ENCODE measurements around the gene APLF. TPM values are rescaled to one million over a fixed set of nuclear protein-coding genes. Genes with fewer than 3 reads are reported as not detected.
"Not testable (repeated sequence)": the region's sequence is repeated elsewhere in the genome, so short reads cannot be mapped to it uniquely, and the experiment has no call there.

The APLF gene
- total RNA-seq, 1 donor from 2014 or later = 13.5 TPM

DNA sequence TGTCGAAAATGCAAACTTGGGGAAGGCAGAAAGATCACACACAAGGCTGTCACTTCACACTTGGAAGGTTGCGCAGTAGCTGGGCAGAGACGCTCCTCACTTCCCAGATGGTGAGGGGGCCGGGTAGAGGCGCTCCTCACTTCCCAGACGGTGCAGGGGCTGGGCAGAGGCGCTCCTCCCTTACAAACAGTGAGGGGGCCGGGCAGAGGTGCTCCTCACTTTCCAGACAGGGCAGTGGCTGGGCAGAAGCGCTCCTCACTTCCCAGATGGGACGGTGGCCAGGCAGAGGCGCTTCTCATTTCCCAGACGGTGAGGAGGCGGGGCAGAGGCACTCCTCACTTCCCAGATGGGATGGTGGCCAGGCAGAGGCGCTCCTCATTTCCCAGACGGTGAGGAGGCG lies 59.6 kb downstream of the APLF start:
- DNase-seq (ENCODE audit: low spot score) = not testable (repeated sequence)

DNA sequence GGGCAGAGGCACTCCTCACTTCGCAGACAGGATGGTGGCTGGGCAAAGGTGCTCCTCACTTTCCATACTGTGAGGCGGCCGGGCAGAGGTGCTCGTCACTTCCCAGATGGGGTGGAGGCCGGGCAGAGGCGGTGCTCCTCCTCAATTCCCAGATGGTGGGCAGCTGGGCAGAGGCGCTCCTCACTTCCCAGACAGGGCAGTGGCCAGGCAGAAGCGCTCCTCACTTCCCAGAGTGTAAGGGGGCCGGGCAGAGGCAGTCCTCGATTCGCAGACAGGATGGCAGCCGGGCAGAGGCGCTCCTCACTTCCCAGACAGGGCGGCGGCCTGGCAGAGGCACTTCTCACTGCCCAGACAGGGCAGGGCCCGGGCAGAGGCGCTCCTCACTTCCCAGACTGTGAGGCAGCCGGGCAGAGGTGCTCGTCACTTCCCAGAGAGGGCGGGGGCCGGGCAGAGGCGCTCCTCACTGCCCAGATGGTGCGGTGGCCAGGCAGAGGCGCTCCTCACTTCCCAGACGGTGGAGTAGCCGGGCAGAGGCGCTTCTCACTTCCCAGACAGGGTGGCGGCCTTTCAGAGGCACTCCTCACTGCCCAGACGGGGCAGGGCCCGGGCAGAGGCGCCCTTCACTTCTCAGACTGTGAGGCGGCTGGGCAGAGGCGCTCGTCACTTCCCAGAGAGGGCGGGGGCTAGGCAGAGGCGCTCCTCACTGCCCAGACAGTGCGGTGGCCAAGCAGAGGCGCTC lies 60.1 kb downstream of the APLF start:
- DNase-seq (ENCODE audit: low spot score) = not testable (repeated sequence)

DNA sequence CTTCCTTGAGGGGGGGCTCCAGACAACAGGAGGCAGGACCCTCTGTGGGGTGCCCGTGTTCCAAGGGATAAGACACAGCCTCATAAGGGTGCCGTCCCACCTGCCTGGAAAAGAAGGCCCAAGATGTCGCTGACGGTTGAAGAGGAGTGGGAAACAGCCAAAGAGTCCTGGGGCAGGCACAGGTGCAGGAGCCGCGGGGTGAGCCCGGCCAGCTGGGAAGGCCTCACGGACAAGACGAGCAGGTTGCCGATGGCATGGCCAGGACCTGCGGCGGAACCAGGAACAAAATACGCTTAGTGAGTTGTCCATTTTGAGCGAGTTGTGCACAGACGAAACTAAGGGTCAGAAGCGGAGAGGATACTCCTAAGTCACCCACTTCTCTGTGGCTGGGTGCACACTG lies 61.8 kb downstream of the APLF start:
- not testable (repeated sequence) for DNase-seq (ENCODE audit: low spot score)

DNA sequence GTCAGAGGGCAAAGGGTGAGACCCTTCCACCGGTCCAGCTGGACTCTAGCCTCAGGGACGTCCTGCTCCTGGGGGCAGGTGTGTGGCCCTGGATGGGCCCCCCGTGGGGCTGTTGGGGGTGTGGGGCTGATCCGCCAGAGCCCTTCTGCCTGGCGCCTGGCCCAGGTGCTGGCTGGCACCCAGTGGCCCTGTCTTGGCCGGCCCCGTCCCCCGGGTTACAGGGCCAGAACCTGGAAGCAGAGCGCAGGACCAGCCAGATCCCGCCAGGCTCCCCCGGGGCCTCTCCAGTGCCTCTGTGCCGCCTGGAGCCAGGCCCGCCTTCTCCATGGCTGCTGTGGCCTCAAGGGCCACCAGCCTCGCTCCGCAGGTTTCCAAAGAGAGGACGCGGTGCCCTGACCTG lies 62.3 kb downstream of the APLF start:
- not testable (repeated sequence) for DNase-seq (ENCODE audit: low spot score)

DNA sequence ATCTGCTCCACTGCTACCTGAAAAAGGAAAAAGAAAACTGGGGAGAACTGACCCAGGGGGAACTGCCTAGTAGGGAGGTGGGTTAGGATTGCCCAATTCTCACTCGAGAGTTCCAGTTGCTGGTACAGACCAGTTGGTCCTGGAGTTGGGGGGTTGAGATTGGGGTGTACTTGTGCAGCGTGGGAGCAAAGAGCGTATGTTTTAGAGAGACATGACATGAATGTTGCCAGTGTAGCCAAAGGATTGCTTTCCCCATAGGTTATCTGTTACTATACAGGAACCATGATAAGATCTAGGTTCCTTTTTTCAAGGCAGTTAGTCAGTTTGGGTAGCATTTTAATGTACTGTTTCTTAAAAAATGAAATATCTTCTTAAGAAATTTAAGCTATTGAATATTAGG lies 68.6 kb downstream of the APLF start:
- no peak for DNase-seq (ENCODE audit: low spot score)

DNA sequence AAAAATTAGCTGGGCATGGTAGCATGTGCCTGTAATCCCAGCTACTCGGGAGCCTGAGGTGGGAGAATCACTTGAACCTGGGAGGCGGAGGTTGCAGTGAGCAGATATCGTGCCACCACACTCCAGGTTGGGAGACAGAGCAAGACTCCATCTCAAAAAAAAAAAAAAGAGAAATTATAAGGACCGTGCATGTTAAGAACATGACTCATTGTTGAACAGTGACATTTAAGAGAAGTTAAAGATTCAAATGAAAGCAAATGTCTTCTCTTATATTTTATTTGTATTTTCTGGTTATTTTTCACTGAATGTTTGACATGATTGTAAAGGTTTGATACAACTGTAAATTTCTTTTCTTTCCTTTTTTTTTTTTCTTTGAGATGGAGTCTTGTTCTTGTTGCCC lies 69.6 kb downstream of the APLF start:
- DNase-seq (ENCODE audit: low spot score) = no peak

DNA sequence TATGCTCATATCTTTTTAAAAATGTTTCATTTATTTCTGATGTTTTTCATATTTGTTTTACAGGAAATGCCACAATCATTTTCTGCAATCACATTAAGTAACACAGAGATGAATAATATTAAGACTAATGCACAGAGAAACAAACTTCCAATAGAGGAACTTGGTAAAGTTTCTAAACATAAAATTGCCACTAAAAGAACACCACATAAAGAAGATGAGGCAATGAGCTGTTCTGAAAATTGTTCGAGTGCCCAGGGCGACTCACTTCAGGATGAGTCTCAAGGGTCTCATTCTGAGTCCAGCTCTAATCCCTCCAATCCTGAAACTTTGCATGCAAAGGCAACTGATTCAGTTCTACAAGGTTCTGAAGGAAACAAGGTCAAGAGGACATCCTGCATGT lies 70.4 kb downstream of the APLF start:
- no peak for DNase-seq (ENCODE audit: low spot score)

DNA sequence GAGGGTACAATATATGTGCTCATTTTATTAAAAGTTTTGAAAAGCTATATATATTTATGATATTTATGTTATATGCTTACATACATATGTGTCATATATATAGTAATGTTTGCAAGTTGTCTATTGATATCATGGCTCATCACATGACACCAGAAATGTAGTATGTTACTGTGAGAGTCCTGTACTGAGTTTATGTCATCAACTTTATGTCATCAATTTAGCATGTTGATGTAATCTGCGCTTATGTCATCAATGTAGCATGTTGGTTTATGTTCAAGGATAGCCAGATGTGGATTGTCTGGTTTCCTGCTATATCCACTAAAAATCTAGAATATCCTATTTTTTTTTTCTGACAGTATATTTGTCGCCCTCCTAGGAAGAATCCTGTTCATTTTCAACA lies 77.4 kb downstream of the APLF start:
- DNase-seq (ENCODE audit: low spot score) = no peak

DNA sequence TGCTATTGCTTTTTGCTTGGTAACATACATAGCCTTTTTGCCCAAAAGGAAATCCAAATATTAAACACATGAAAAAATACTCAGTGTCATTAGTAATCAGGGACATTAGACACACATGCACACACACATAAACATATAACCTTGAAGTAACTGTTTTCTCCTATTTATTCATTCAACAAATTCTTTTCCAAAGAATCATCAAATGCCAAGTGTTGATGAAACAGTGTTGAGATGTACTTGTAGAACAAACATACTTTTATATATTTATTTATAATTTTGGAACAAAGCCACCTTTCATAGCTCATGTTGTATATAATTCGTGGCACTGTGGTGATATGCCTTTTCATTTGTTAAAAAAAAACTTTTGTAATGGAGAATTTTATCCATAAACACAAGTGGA lies 81.0 kb downstream of the APLF start:
- DNase-seq (ENCODE audit: low spot score) = no peak

DNA sequence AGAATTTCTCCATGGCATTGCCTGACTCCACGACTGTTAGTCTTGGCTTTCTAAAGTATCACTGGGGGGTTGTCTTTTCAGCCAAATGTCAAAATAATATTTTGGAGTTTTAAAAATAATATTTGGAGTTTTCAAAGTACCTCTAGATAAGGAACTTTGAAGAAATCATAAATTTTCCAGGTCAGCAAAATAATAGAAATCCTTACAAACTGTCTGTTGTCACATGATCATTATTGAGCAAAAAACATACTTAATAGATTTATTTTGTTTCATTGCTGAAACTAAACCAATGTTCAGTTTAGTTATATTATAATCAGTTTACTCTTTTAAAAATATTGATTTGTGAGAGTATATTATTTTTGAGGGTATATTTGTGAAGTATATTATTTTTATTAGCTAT lies 85.7 kb downstream of the APLF start:
- DNase-seq (ENCODE audit: low spot score) = no peak

DNA sequence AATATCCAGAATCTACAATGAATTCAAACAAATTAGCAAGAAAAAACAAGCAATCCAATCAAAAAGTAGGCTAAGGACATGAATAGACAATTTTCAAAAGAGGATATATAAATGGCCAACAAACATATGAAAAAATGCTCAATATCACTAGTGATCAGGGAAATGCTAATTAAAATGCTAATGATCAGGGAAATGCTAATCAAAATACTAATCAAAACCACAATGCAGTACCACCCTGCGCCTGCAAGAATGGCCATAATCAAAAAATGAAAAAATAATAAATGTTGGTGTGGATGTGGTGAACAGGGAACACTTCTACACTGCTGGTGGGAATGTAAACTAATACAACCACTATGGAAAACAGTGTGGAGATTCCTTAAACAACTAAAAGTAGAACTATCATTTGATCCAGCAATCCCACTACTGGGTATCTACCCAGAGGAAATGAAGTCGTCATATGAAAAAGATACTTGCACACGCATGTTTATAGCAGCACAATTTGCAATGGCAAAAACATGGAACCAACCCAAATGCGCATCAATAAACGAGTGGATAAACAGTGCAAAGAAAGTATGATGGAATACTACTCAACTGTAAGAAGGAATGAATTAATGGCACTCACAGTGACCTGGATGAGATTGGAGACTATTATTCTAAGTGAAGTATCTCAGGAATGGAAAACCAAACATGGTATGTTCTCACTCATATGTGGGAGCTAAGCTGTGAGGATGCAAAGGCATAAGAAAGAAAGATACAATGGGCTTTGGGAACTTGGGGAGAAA lies 88.2 kb downstream of the APLF start:
- DNase-seq (ENCODE audit: low spot score) = not testable (repeated sequence)

DNA sequence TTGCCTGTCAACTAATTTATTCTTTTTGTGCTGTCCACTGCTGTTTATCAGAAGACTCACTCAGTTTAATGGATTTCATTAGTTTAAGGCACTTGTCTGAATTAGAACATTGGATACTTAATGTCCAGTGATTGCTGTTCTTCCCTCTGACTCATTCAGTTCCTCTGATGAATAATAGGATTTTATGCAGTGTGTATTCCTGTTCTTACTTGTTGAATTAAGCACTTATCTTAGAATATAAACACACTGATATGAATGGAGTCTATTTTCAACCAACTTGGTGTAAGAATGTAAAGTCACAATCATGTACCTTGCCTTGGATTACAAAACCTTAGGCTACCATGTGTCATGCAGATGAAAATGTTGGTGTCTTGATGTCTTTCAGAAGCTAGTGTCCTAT lies 89.0 kb downstream of the APLF start:
- no peak for DNase-seq (ENCODE audit: low spot score)

DNA sequence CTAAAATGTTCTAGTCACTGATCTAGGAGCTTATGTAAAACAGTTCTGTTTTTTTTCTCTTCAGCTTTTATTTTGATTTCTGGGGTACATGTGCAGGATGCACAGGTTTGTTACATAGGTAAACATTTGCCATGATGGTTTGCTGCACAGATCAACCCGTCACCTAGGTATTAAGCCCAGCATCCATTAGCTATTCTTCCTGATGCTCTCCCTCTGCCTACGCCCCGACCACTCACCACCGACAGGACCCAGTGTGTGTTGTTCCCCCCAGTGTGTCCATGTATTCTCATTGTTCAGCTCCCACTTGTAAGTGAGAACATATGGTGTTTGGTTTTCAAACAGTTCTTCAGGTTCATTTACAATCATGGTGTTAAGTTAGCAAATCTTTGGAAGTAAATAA lies 91.2 kb downstream of the APLF start:
- no peak for DNase-seq (ENCODE audit: low spot score)

DNA sequence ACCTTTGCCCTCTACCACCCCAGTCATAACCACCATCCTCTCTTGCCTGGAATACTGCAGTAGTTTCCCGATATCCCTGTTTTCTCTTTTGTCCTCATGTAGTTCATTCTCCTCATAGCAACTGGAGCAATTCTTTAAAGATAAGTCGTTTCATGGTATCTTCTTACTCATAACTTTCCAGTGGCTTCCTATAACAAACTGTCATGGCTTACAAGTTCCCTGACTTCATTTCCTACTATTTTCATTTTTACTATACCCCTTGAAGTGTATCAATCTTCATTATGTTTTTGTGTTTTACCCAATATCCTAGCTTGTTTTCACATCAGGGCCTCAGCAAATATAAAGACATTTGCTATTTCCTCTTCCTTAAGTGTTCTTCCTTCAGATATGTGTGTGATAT lies 92.3 kb downstream of the APLF start:
- DNase-seq (ENCODE audit: low spot score) = no peak

DNA sequence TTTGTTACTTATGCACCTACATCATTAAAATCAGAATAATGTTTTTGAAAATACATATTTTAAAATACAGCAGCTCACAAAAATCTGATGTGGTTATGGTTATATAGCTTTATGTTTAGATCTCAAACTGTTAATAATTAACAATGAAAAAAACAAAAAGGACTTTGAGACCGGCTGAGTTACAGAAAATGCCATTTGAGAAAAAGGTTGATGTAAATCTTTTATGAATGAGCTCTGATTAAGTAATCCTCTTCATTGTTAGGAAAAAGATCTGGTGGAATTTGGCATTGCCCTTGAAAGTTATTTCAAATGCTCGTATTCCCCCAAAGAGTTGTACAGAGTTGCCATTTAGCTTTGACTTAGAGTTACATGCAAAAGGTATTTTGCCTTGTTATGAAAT lies 93.2 kb downstream of the APLF start:
- DNase-seq (ENCODE audit: low spot score) = no peak

DNA sequence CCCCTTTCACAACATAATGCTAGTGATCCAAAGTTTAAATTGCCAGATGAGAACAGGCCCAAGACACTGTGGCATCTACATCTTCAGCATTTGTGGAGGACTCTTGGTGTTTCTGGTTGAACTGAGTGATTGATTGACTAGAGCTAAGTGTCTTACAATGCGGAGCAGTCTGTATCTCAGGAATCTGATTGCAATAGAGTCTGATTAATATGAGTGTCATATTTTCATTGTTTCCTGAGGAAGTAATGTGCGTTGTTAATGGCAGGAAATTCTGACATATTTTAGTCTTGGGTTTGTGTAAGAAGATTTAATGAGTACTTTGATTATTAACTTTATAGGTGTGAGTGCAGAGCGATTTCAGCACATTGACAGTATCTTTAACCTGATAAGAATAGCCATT lies 94.0 kb downstream of the APLF start:
- no peak for DNase-seq (ENCODE audit: low spot score)

DNA sequence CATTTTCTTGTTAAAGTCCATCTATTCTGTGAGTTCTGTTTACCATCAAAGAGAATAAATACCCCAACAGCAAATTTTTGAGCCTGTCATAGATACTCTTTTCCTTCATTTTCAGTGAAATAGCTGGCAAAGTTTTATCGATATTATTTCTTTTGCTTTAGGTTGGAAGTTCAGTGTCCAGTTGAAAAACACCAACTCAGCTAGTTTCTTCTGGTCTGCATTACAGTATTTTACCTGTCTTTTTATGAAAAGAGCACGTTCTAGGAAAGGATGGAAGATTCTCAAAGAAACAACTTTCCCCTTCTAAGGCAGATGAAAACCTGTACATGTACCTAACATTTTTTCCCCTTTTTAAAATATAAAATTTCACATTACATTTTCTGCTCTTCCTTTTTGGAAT lies 95.5 kb downstream of the APLF start:
- DNase-seq (ENCODE audit: low spot score) = no peak

DNA sequence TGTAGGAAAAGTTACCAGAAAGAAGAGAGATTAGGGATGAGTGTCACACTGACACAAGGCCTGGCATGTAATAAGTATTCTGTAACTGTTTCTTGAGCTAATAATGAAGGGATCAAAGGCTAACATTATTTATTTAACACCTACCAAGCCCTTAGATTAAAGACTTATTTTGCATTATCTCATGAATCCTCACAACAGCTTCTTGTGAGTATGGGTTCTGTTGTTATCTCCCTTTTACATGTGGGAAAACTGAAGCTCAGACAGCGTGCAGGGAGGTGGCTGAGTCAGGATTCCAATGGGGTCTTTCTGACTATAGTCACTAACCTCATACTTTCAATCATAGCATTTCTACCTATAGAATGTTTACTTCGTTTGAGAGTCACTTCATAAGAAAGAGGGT lies 97.0 kb downstream of the APLF start:
- no peak for DNase-seq (ENCODE audit: low spot score)

DNA sequence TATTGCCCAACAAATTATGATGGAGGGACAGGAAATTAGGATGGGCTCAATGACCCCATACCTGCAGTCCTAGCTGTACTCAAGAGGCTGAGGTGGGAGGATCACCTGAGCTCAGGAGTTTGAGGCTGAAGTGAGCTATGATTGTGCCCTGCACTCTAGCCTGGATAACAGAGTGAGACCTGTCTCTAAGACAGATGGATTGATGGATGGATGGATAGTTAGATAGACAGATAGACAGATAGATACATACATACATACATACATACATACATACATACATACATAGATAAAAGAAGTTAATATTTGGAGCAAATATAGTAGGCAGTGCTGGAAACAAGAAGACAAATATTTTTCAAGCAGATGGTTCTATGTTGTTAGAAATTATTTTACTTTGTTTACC lies 97.9 kb downstream of the APLF start:
- no peak for DNase-seq (ENCODE audit: low spot score)

DNA sequence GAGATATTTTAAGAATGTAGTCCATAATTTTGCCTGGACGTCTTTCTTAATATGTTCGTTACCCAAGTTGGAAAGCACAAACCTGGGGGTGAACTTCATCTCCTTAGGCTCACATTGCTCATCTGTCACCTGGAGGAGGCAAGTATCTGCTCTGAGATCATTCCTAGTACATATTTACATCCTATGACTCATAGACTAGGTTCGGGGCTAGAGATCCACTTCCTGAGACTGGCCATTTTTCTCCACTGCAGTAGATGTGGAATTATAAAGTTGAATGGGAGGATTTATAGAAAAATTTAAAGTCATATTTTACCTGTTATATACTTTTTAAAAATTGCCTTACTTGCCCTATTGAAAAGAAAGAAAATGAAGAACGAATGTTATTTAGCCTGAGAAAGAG lies 98.5 kb downstream of the APLF start:
- DNase-seq (ENCODE audit: low spot score) = no peak

DNA sequence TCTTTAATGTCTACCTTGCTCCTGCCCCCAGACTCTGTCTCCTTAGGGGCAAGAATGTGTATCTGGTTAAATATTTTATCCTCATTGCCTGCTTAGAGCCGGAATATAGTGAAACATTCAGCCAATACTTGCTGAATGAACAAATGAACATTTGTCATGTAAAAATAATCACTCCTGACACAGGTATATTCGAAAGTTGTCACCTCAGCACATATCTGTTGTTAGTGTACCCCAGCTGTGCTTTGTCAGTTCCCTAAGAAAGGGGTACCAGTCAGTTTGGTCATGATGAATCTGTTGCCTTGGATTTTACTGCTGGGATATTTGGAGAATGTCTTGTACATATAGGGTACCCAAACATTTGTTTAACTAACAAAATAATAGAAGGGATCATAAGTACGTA lies 99.0 kb downstream of the APLF start:
- DNase-seq (ENCODE audit: low spot score) = no peak

DNA sequence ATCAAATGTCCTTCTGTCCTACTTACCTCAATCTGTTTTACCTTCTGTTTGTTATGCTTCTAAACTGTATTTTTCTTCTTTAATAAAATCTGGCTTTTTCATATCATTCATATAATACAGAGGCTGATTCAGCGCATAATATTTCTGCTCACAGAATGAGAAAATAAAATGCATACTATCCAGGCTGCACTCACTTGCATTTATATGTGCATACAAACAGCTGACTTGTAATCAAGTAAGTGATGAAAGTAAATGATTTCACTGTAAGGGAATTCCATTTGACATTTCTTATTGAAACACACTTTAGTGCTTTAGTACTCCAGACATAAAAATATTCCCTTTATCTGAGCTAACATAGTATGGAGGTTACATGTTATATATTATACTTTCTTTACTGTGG lies 100.7 kb downstream of the APLF start:
- no peak for DNase-seq (ENCODE audit: low spot score)

DNA sequence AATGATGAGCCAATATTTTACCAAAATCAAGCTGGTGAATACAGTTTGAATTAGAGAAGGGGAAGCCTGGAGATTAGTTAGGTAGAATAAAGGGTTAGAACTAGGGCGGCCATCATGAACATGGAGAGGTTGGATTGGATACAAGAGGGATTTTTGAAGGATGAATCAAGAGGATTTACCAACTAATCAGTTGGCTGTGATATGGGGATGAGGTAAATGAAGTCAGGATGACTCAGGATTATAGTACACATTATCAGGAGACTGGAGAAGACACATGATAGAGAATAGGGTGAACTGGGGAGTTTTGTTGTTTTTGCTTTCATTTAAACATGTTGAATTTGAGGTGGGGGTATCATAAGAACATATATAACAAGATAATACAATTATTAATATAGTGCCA lies 102.2 kb downstream of the APLF start:
- no peak for DNase-seq (ENCODE audit: low spot score)

Data from umbilical cord (tissue), 2 donors.